K562 (cell line): ENCODE results near the gene TP53BP2. TPM values are rescaled to one million over a fixed set of nuclear protein-coding genes. Genes with fewer than 3 reads are reported as not detected.

Experiments
- ATAC-seq: fragments of 200-7000 bp; cut with Tn5 transposase; 3 replicates; pipeline ENCODE4 v1.9.1; 2020; ENCODE audit warnings: moderate library complexity
- BruUV-seq: library from RNA; stranded (reverse); fragments of 400-500 nt; replicated peaks from 2 replicates; lab custom pipeline; 2021; lab: Mats Ljungman, UMichigan
- CTCF ChIA-PET: fragments of 300-600 bp; formaldehyde crosslinking; extraction: SDS; loops from one replicate; lab custom pipeline; 2021; ENCODE audit warnings: low intra/inter-chr PET ratio; lab: Yijun Ruan, JAX
- POLR2A ChIA-PET: fragments of 300-600, 350-650 bp; sonication (Branson Sonifier 250); formaldehyde crosslinking; extraction: SDS; loops from one replicate; lab custom pipeline; 2021; ENCODE audit warnings: antibody characterized with exemption, inconsistent platforms; lab: Yijun Ruan, JAX
- DNase-seq, 4 experiments: peaks; one replicate each; pipeline versions ENCODE4 v3.0.0 to v3.0.0-alpha.2; 2011 to 2018; ENCODE audit warnings: low spot score in 3 of 4, mixed read lengths in 3 of 4; ENCODE audit errors: extremely low read depth in 1 of 4
- FAIRE-seq: peaks from 2 replicates; lab custom pipeline; 2011; peaks lifted over from hg19 to GRCh38; lab: Jason Lieb, UNC
- H2AFZ ChIP-seq: 2 replicates; pipeline ENCODE4 v1.6.0; 2011; ENCODE audit warnings: low read depth, low read length, control low read depth, inconsistent platforms
- H3K27ac ChIP-seq: fragments of 200-600 bp; 3 replicates; pipeline ENCODE4 v1.8.0; 2011; ENCODE audit warnings: low read depth, mild to moderate bottlenecking, control low read depth, inconsistent platforms, low read length, moderate library complexity, mixed read lengths; ENCODE audit errors: extremely low read depth
- H3K27me3 ChIP-seq, 2 experiments: fragments of 300-600 bp in 1 of 2; 2 replicates in 1 of 2; 3 replicates in 1 of 2; pipeline versions ENCODE4 v1.6.0 to v1.8.0; 2011; ENCODE audit warnings: inconsistent platforms in 2 of 2, low read length in 2 of 2, mild to moderate bottlenecking in 1 of 2, mixed read lengths in 1 of 2, moderate library complexity in 1 of 2; ENCODE audit not compliant: control insufficient read depth in 2 of 2, insufficient read depth in 2 of 2
- H3K36me3 ChIP-seq: fragments of 300-600 bp; 3 replicates; pipeline ENCODE4 v1.8.0; 2011; ENCODE audit warnings: mild to moderate bottlenecking, low read length, inconsistent platforms; ENCODE audit not compliant: control insufficient read depth, insufficient read depth
- H3K4me1 ChIP-seq, 2 experiments: fragments of 200-600 bp in 1 of 2; replicated peaks in 1 of 2; 2 replicates in 1 of 2; 3 replicates in 1 of 2; pipeline versions ENCODE4 v1.5.1 to v1.8.0; 2011; ENCODE audit warnings: inconsistent platforms in 2 of 2, low read length in 2 of 2, mild to moderate bottlenecking in 1 of 2, mixed read lengths in 1 of 2, moderate library complexity in 1 of 2; ENCODE audit not compliant: control insufficient read depth in 2 of 2, insufficient read depth in 2 of 2
- H3K4me2 ChIP-seq: 2 replicates; pipeline ENCODE4 v1.6.1; 2011; ENCODE audit warnings: low read length, control low read depth, inconsistent platforms, mixed read lengths; ENCODE audit not compliant: insufficient read depth
- H3K4me3 ChIP-seq: fragments of 200-600 bp; sonication (generic), shearing (Covaris generic); 2 replicates; pipeline ENCODE4 v1.5.1; 2016; ENCODE audit warnings: control low read depth, inconsistent platforms
- H3K79me2 ChIP-seq: fragments of 200-600 bp; 3 replicates; pipeline ENCODE4 v1.8.0; 2011; ENCODE audit warnings: low read length, inconsistent platforms; ENCODE audit not compliant: control insufficient read depth, insufficient read depth
- H3K9ac ChIP-seq, 2 experiments: 2 replicates each; pipeline versions ENCODE4 v1.6.0 to v1.6.1; 2011; ENCODE audit warnings: low read depth in 2 of 2, low read length in 2 of 2, control low read depth in 1 of 2, inconsistent platforms in 1 of 2, mild to moderate bottlenecking in 1 of 2, mixed read lengths in 1 of 2; ENCODE audit not compliant: insufficient read depth in 1 of 2
- H3K9me1 ChIP-seq: one replicate; pipeline ENCODE4 v1.6.0; 2011; ENCODE audit warnings: inconsistent platforms, mild to moderate bottlenecking, low read length, moderate library complexity; ENCODE audit not compliant: control insufficient read depth, insufficient read depth
- H3K9me3 ChIP-seq: replicated peaks from 2 replicates; pipeline ENCODE4 v1.5.1; 2011; ENCODE audit warnings: low read depth, low read length, inconsistent platforms; ENCODE audit not compliant: control insufficient read depth, insufficient read depth
- H4K20me1 ChIP-seq: replicated peaks from 2 replicates; pipeline ENCODE4 v1.6.1; 2011; ENCODE audit warnings: low read length, inconsistent platforms, mixed read lengths; ENCODE audit not compliant: control insufficient read depth, insufficient read depth
- MEF2A ChIP-seq: IDR thresholded peaks from 2 replicates; pipeline ENCODE4 v1.6.1; 2011; ENCODE audit warnings: low read depth, mild to moderate bottlenecking, low read length, moderate library complexity; ENCODE audit not compliant: control insufficient read depth
- MXD1 ChIP-seq: fragments of 250-450 bp; sonication (Bioruptor Pico); IDR thresholded peaks from 2 replicates; pipeline ENCODE4 v1.8.0; 2021; ENCODE audit warnings: borderline replicate concordance, mild to moderate bottlenecking, moderate library complexity; ENCODE audit not compliant: poor library complexity, severe bottlenecking
- SREBF2 ChIP-seq: sonication (generic); formaldehyde crosslinking; IDR thresholded peaks from 2 replicates; pipeline ENCODE4 v1.4.0; 2020; ENCODE audit warnings: mild to moderate bottlenecking, missing genetic modification reagents
- TRIM25 ChIP-seq: fragments of 450-650 bp; IDR thresholded peaks from 2 replicates; pipeline ENCODE4 v1.7.0; 2016; ENCODE audit warnings: borderline replicate concordance
- XRCC3 ChIP-seq: fragments of 450-650 bp; IDR thresholded peaks from 2 replicates; pipeline ENCODE4 v1.6.1; 2017; ENCODE audit warnings: mild to moderate bottlenecking, moderate library complexity
- WGBS: fragments of 100-300 bp; shearing (Covaris generic); methylation state at CpG from one replicate; pipeline ENCODE4 v1.1.6; 2016; ENCODE audit warnings: low coverage, mixed read lengths; ENCODE audit not compliant: insufficient coverage; ENCODE audit errors: missing lambda C conversion rate; 5-methylcytosine and 5-hydroxymethylcytosine counted together
- in situ Hi-C: fragments of 300-500 bp; cut with MboI; formaldehyde crosslinking; loops from 4 replicates; pipeline ENCODE4 v1.15.0; 2018; ENCODE audit warnings: inconsistent platforms, mixed read lengths
- intact Hi-C: fragments of 100-400 bp; cut with micrococcal nuclease; formaldehyde crosslinking; loops from 2 replicates; pipeline ENCODE4 v1.14.2; 2022
- polyA plus RNA-seq, 8 experiments: library from polyadenylated mRNA; depleted of rRNA in 4 of 8; stranded (reverse) in 5 of 8; unstranded in 3 of 8; fragments of >200 nt; fragmentation: Nextera tagmentation in 2 of 8; fragmentation: Illumina TruSeq in 1 of 8; extraction: Ambion mirVana in 2 of 8; extraction: Trizol in 1 of 8; gene quantifications; 2 replicates each; pipeline versions ENCODE4 v1.2.1 to v1.2.3, GENCODE V29; 2011 to 2014; ENCODE audit warnings: inconsistent platforms in 1 of 8, missing spikeins in 1 of 8
- total RNA-seq, 7 experiments: library from RNA; depleted of rRNA in 6 of 7; stranded (reverse); fragments of >200 nt in 6 of 7; fragmentation: Illumina TruSeq in 2 of 7; extraction: Trizol in 2 of 7; gene quantifications; 2 replicates each; pipeline versions ENCODE4 v1.2.1 to v1.2.3, GENCODE V29; 2011 to 2021; ENCODE audit warnings: low replicate concordance in 1 of 7
- TF ChIP-seq, protein P1 (sequence below): fragments of 250-450 bp; sonication (Bioruptor Pico); IDR thresholded peaks from 2 replicates; pipeline ENCODE4 v1.4.0; 2020

Gene TP53BP2
- total and polyA plus RNA-seq, 9 of the 15 experiments (the other 6 are each of a cell fraction or from before 2014, with no cell fraction given): 17.0 to 69.6 (median 40.1) TPM

DNA sequence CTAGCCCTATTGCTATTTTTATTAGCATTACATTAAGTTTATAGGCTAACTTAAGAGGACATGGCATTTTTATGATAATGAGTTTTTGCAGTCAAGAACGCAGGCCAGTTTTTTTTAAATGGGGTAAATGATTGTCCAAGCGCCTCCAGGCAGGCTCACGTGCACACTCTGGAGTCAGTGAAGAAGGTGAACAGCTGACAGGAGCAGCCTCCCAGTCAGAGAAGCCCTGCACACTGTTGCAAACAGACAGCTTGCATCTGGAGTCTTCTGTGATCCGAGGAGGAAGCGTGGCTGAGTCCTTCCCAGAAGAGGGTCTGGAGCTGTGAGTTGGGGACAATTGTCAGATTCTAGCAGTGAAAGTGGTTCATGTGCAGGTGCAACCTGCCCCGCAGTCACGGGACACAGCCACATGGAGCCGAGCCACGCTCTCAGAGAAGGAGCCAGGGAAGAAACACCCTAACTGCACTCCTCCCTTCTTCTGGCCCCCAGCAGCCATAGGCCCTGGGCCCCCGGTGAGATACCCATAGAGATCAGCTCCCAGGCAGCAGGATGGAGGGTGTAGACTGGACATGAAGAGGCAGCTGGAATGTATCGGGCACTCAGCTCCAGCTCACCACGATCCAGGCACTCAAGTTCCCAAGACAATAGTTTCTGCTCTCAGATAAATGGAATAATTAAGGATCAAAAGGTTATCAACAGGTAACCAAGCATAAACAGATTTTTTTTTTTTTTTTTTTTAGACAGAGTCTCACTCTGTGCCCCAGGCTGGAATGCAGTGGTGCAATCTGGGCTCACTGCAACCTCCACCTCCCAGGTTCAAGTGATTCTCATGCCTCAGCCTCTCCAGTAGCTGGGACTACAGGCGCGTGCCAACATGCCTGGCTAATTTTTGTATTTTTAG, 107.0 kb downstream of the TP53BP2 start:
- WGBS: 87% methylated on average over 14 of the region's 14 CpGs
- DNase-seq (no peak), FAIRE-seq (no peak), ATAC-seq (no peak)
- H3K9me3 ChIP-seq: no peaks in the 10 kb centered on the region
- H3K9ac ChIP-seq: peak overlapping the region in 1 of 2 experiments; percentile 18; a peak in 2 of 4 replicates
- H2AFZ ChIP-seq: no peak overlapping the region
- in situ Hi-C loops (no loop called here), intact Hi-C loops (no loop called here)
- TF ChIP-seq SREBF2 (CRISPR knock-in tag): no peak
- no peak for TF ChIP-seq TRIM25
- TF ChIP-seq XRCC3: no peak
- TF ChIP-seq MXD1 (CRISPR knock-in tag): no peak
- TF ChIP-seq, protein P1, sequence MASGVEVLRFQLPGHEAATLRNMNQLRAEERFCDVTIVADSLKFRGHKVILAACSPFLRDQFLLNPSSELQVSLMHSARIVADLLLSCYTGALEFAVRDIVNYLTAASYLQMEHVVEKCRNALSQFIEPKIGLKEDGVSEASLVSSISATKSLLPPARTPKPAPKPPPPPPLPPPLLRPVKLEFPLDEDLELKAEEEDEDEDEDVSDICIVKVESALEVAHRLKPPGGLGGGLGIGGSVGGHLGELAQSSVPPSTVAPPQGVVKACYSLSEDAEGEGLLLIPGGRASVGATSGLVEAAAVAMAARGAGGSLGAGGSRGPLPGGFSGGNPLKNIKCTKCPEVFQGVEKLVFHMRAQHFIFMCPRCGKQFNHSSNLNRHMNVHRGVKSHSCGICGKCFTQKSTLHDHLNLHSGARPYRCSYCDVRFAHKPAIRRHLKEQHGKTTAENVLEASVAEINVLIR (CRISPR knock-in tag): no peak
- TF ChIP-seq MEF2A: no peak
- peaks cover 27% of the 10 kb centered on the region for H3K36me3 ChIP-seq
- H3K79me2 ChIP-seq: no peaks in the 10 kb centered on the region
- POLR2A ChIA-PET: interaction anchor here (0.8 to 2.6 kb wide), 8 partner anchors 9 to 46 kb away, joined by 3 to 9 read pairs (median 4); no protein-coding TSS in a partner anchor
- no TSS peak for BruUV-seq
- no peak overlapping the region for H3K4me2 ChIP-seq
- H3K27me3 ChIP-seq: no peaks in the 10 kb centered on the region
- H3K4me3 ChIP-seq: no peak overlapping the region
- CTCF ChIA-PET: interaction anchor here (0.5 kb wide), 1 partner anchor 42 kb away, joined by 3 read pairs; no protein-coding TSS in a partner anchor
- no peaks in the 10 kb centered on the region for H3K9me1 ChIP-seq
- no peaks in the 10 kb centered on the region for H3K4me1 ChIP-seq
- no peak overlapping the region for H3K27ac ChIP-seq
- H4K20me1 ChIP-seq: no peaks in the 10 kb centered on the region
